Measurements from ENCODE around the gene NRIP2. TPM values are rescaled to one million over a fixed set of nuclear protein-coding genes. Genes with fewer than 3 reads are reported as not detected.
"Not testable (repeated sequence)": the region's sequence is repeated elsewhere in the genome, so short reads cannot be mapped to it uniquely, and the experiment has no call there.

Gene NRIP2
- total and polyA plus RNA-seq, 4 donors, result 0.10 to 1.1 (median 0.73) TPM

DNA sequence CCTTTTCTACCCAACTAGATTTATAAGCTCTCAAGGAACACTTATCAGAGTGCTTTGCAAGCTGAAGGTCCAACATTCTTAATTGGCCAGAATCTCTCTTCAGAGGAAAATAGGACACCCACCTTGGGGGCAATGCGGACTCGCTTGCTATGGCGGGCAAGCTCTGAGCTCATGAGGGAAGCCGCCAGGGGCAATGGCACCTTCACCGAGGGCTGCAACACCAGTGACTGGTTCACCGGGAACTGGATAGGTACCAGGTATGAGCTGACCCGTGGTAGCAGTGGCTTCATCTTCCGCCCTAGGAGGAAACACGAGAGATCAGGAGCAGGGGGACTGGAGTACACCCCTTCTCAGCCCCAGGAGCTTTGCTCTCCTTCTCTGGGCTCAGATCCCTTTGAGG is 29.4 kb upstream of the NRIP2 start:
- no peak for DNase-seq
- Histone ChIP-seq H3K4me3 (no peak overlapping the region), H3K36me3 (ENCODE audit: control insufficient read depth in 4 of 4, insufficient read depth in 4 of 4, low read length in 4 of 4) (peaks cover 0 to 17% (median 2%) of the 10 kb centered on the region in 4 donors), H3K9me3 (ENCODE audit: control insufficient read depth in 4 of 4, insufficient read depth in 3 of 4, low read length in 3 of 4) (no peaks in the 10 kb centered on the region), H3K4me1 (ENCODE audit: control insufficient read depth in 5 of 5, insufficient read depth in 5 of 5, low read length in 5 of 5) (no peaks in the 10 kb centered on the region), H3K27ac (ENCODE audit: low read depth in 1 of 2, low read length in 1 of 2) (no peak overlapping the region), H3K27me3 (ENCODE audit: control insufficient read depth in 3 of 3, insufficient read depth in 3 of 3, low read length in 2 of 3) (no peaks in the 10 kb centered on the region), H3K9ac (ENCODE audit: insufficient read depth in 1 of 2, low read length in 2 of 2) (no peak overlapping the region)
- ATAC-seq (ENCODE audit: insufficient read depth, low FRiP score), result no peak
- TF ChIP-seq, protein P1, sequence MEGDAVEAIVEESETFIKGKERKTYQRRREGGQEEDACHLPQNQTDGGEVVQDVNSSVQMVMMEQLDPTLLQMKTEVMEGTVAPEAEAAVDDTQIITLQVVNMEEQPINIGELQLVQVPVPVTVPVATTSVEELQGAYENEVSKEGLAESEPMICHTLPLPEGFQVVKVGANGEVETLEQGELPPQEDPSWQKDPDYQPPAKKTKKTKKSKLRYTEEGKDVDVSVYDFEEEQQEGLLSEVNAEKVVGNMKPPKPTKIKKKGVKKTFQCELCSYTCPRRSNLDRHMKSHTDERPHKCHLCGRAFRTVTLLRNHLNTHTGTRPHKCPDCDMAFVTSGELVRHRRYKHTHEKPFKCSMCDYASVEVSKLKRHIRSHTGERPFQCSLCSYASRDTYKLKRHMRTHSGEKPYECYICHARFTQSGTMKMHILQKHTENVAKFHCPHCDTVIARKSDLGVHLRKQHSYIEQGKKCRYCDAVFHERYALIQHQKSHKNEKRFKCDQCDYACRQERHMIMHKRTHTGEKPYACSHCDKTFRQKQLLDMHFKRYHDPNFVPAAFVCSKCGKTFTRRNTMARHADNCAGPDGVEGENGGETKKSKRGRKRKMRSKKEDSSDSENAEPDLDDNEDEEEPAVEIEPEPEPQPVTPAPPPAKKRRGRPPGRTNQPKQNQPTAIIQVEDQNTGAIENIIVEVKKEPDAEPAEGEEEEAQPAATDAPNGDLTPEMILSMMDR (IDR thresholded peaks at IDR 0.05; ENCODE audit: control extremely low read depth, extremely low read depth), result no peak
- 97% methylated on average over 9 of the region's 9 CpGs for WGBS, 2 donors

DNA sequence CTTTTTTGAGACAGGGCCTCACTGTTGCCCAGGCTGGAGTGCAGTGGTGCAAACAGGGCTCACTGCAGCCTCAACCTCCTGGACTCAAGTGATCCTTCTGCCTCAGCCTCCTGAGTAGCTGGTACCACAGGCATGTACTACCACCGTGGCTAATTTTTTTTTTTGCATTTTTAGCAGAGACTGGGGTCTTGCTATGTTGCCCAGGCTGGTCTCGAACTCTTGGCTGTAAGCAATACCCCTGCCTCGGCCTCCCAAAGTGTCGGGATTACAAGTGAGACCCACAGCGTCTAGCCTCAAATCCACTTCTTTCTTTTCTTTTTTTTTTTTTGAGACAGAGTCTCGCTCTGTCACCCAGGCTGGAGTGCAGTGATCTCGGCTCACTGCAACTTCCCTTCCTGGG is 28.6 kb upstream of the NRIP2 start:
- peaks cover 0 to 19% (median 3%) of the 10 kb centered on the region in 4 donors for H3K36me3 ChIP-seq (ENCODE audit: control insufficient read depth in 4 of 4, insufficient read depth in 4 of 4, low read length in 4 of 4)
- not testable (repeated sequence) for H3K9ac ChIP-seq (ENCODE audit: insufficient read depth in 1 of 2, low read length in 2 of 2); H3K9me3 ChIP-seq (ENCODE audit: control insufficient read depth in 4 of 4, insufficient read depth in 3 of 4, low read length in 3 of 4); H3K27me3 ChIP-seq (ENCODE audit: control insufficient read depth in 3 of 3, insufficient read depth in 3 of 3, low read length in 2 of 3); H3K4me1 ChIP-seq (ENCODE audit: control insufficient read depth in 5 of 5, insufficient read depth in 5 of 5, low read length in 5 of 5); H3K4me3 ChIP-seq; ATAC-seq (ENCODE audit: insufficient read depth, low FRiP score); DNase-seq; H3K27ac ChIP-seq (ENCODE audit: low read depth in 1 of 2, low read length in 1 of 2)
- 93 to 96% methylated on average over 7 of the region's 7 CpGs for WGBS, 2 donors

DNA sequence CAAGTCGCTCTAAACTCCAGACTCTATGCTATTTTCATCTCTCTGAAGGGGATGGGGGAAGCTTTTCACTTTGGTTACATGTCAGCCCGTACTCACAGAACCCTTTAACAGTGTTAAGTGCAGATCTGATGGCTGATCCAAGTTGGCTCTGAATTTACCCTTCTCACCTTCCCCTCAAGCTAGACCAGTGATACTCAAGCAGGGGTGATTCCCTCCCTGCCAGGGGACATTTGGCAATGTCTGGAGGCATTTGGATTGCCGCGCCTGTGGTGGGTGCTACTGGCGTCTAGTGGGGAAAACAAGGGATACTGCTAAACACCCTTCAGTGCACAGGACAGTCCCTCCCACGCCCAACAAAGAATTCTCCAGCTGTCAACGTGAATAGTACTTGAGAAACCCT is 28.0 kb upstream of the NRIP2 start:
- Histone ChIP-seq H3K9me3 (ENCODE audit: control insufficient read depth in 4 of 4, insufficient read depth in 3 of 4, low read length in 3 of 4) (no peaks in the 10 kb centered on the region), H3K27me3 (ENCODE audit: control insufficient read depth in 3 of 3, insufficient read depth in 3 of 3, low read length in 2 of 3) (no peaks in the 10 kb centered on the region), H3K4me3 (no peak overlapping the region), H3K36me3 (ENCODE audit: control insufficient read depth in 4 of 4, insufficient read depth in 4 of 4, low read length in 4 of 4) (peaks cover 0 to 25% (median 4%) of the 10 kb centered on the region in 4 donors), H3K9ac (ENCODE audit: insufficient read depth in 1 of 2, low read length in 2 of 2) (no peak overlapping the region), H3K27ac (ENCODE audit: low read depth in 1 of 2, low read length in 1 of 2) (no peak overlapping the region), H3K4me1 (ENCODE audit: control insufficient read depth in 5 of 5, insufficient read depth in 5 of 5, low read length in 5 of 5) (no peaks in the 10 kb centered on the region)
- WGBS, 2 donors, result 94 to 95% methylated on average over 7 of the region's 7 CpGs
- TF ChIP-seq, protein P1 (IDR thresholded peaks at IDR 0.05; ENCODE audit: control extremely low read depth, extremely low read depth), result no peak
- ATAC-seq (ENCODE audit: insufficient read depth, low FRiP score) (no peak), DNase-seq (no peak)

DNA sequence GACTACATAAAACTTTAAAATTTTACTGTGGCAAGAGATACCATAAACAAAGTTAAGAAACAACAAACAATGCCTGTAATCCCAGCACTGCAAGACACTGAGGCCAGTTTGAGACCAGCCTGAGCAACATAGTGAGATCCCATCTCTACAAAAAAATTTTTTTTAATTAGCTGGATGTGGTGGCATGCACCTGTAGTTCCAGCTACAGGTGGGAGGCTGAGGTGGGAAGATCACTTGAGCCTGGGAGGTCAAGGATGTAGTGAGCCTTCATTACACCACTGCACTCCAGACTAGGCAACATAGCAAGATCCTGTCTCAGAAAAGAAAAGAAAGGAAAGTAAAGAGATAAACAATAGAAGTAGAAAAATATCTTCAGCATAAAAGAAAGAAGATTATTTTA is 25.3 kb upstream of the NRIP2 start:
- Histone ChIP-seq H3K36me3 (ENCODE audit: control insufficient read depth in 4 of 4, insufficient read depth in 4 of 4, low read length in 4 of 4) (peaks cover 0 to 21% (median 6%) of the 10 kb centered on the region in 4 donors), H3K4me3 (no peak overlapping the region), H3K9me3 (ENCODE audit: control insufficient read depth in 4 of 4, insufficient read depth in 3 of 4, low read length in 3 of 4) (no peaks in the 10 kb centered on the region), H3K4me1 (ENCODE audit: control insufficient read depth in 5 of 5, insufficient read depth in 5 of 5, low read length in 5 of 5) (no peaks in the 10 kb centered on the region), H3K27me3 (ENCODE audit: control insufficient read depth in 3 of 3, insufficient read depth in 3 of 3, low read length in 2 of 3) (no peaks in the 10 kb centered on the region), H3K27ac (ENCODE audit: low read depth in 1 of 2, low read length in 1 of 2) (no peak overlapping the region), H3K9ac (ENCODE audit: insufficient read depth in 1 of 2, low read length in 2 of 2) (no peak overlapping the region)
- TF ChIP-seq, protein P1 (IDR thresholded peaks at IDR 0.05; ENCODE audit: control extremely low read depth, extremely low read depth), result no peak
- no peak for ATAC-seq (ENCODE audit: insufficient read depth, low FRiP score)
- no peak for DNase-seq

All from lung (tissue), 12 donors.